ENCODE results near the gene IFT52.
A peak's percentile ranks its signal among the peaks of the same experiment; 100 is the strongest.
"Not testable (repeated sequence)": the region's sequence is repeated elsewhere in the genome, so short reads cannot be mapped to it uniquely, and the experiment has no call there.

IFT52 gene

DNA sequence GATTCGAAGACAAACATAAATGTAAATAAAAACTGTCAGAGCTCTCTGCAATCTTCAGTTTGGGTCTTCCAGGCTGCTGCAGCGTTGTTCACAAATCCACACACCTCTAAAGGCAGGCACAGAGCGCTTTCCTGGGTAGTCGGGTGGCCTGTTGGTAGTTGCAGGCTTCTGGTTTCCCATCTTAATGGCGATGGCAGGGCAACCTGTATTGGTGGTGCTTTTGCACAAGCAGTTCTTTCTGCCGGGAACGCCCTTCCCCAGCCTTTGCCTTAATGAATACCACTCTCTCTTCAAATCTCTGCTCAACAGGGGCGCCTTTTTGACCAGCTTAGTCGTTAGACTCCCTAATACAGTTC is 723 bp upstream of the IFT52 start:
- H3K9ac ChIP-seq, result peak overlapping the region; percentile 54; the same call in 1 of the 2 replicates
- TF ChIP-seq, protein P1, sequence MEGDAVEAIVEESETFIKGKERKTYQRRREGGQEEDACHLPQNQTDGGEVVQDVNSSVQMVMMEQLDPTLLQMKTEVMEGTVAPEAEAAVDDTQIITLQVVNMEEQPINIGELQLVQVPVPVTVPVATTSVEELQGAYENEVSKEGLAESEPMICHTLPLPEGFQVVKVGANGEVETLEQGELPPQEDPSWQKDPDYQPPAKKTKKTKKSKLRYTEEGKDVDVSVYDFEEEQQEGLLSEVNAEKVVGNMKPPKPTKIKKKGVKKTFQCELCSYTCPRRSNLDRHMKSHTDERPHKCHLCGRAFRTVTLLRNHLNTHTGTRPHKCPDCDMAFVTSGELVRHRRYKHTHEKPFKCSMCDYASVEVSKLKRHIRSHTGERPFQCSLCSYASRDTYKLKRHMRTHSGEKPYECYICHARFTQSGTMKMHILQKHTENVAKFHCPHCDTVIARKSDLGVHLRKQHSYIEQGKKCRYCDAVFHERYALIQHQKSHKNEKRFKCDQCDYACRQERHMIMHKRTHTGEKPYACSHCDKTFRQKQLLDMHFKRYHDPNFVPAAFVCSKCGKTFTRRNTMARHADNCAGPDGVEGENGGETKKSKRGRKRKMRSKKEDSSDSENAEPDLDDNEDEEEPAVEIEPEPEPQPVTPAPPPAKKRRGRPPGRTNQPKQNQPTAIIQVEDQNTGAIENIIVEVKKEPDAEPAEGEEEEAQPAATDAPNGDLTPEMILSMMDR (conservative IDR thresholded peaks at IDR 0.05; ENCODE audit: low read depth, low read length), result no peak
- peak overlapping the region; percentile 77 for H2AFZ ChIP-seq (ENCODE audit: low read depth)
- H3K27me3 ChIP-seq (ENCODE audit: insufficient read depth, low read depth), result no peaks in the 10 kb centered on the region
- peak overlapping the region; percentile 56 for H3K4me2 ChIP-seq
- H3K36me3 ChIP-seq (ENCODE audit: insufficient read depth), result no peaks in the 10 kb centered on the region
- H3K79me2 ChIP-seq (ENCODE audit: insufficient read depth, low read depth), result peaks cover 6% of the 10 kb centered on the region; the same call in 1 of the 2 replicates
- no peaks in the 10 kb centered on the region for H4K20me1 ChIP-seq (ENCODE audit: insufficient read depth)
- H3K27ac ChIP-seq, result peak overlapping the region; percentile 48; the same call in 1 of the 2 replicates
- H3K4me3 ChIP-seq (IDR thresholded peaks at IDR 0.05; ENCODE audit: insufficient read depth, low read depth, low read length), result peak overlapping the region; percentile 57
- H3K4me1 ChIP-seq (ENCODE audit: low read depth, poor library complexity, severe bottlenecking), result peaks cover 14% of the 10 kb centered on the region

DNA sequence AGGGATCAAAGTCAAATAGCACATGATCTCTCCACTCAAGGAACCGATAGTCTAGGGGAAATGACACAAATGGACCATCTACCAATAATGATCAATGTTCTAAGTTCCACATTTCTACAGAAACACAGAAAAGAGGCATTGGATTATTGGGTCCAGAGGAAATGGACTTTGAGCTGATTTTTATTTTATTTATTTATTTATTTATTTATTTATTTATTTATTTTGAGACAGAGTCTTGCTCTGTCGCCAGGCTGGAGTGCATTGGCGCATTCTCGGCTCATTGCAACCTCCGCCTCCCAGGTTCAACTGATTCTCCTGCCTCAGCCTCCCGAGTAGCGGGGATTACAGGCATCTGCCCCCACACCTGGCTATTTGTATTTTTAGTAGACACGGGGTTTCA is 11.2 kb downstream of the IFT52 start:
- H3K36me3 ChIP-seq (ENCODE audit: insufficient read depth), result not testable (repeated sequence)

DNA sequence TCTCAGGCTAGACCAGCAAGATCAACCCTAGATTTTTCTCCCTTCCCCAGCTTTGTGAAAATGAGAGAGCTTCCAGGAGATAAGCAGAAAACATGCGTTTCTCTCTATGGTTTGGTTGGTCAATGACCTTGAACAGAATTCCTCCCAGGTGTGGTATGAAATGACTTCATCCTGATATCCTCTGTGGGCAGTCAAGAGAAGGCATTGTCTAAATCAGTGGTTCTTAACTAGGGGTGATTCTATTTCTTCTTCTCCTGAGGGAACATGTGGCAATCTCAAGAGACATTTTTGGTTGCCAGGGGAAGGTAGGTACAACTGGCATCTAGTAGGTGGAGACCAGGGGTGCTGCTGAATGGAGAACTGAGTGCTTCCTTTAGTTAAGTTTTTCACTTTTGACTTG is 12.4 kb downstream of the IFT52 start:
- H2AFZ ChIP-seq (ENCODE audit: low read depth), result no peak overlapping the region
- no peaks in the 10 kb centered on the region for H3K27me3 ChIP-seq (ENCODE audit: insufficient read depth, low read depth)
- H3K27ac ChIP-seq, result no peak overlapping the region
- no peaks in the 10 kb centered on the region for H4K20me1 ChIP-seq (ENCODE audit: insufficient read depth)
- H3K4me3 ChIP-seq (IDR thresholded peaks at IDR 0.05; ENCODE audit: insufficient read depth, low read depth, low read length), result no peak overlapping the region
- H3K36me3 ChIP-seq (ENCODE audit: insufficient read depth), result no peaks in the 10 kb centered on the region
- TF ChIP-seq, protein P1 (conservative IDR thresholded peaks at IDR 0.05; ENCODE audit: low read depth, low read length), result no peak
- H3K4me1 ChIP-seq (ENCODE audit: low read depth, poor library complexity, severe bottlenecking), result no peaks in the 10 kb centered on the region
- no peak overlapping the region for H3K9ac ChIP-seq
- no peak overlapping the region for H3K4me2 ChIP-seq
- H3K79me2 ChIP-seq (ENCODE audit: insufficient read depth, low read depth), result no peaks in the 10 kb centered on the region

More for the DNA sequence above, 11.2 kb downstream of the IFT52 start:
- not testable (repeated sequence) for H3K4me3 ChIP-seq (IDR thresholded peaks at IDR 0.05; ENCODE audit: insufficient read depth, low read depth, low read length); H3K27ac ChIP-seq; H3K4me2 ChIP-seq; H4K20me1 ChIP-seq (ENCODE audit: insufficient read depth); H3K79me2 ChIP-seq (ENCODE audit: insufficient read depth, low read depth); H3K9ac ChIP-seq; H3K4me1 ChIP-seq (ENCODE audit: low read depth, poor library complexity, severe bottlenecking); H3K27me3 ChIP-seq (ENCODE audit: insufficient read depth, low read depth); H2AFZ ChIP-seq (ENCODE audit: low read depth)

DNA sequence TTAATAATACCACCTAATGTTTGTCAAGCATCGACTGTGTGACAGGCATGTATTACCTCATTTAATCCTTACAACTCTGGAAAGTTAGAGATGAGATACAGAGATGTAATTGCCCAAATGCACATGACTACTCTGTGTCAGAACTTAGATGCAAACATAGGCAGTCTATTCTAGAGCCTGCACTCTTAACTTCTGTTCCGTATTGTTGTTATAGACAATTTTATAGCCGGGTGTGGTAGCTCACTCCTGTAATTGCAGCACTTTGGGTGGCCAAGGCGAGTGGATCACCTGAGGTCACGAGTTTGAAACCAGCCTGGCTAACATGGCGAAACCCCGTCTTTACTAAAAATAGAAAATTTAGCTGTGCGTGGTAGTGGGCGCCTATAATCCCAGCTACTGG is 15.0 kb downstream of the IFT52 start:
- TF ChIP-seq, protein P1 (conservative IDR thresholded peaks at IDR 0.05; ENCODE audit: low read depth, low read length), result no peak
- no peak overlapping the region for H3K9ac ChIP-seq
- H2AFZ ChIP-seq (ENCODE audit: low read depth), result no peak overlapping the region
- H3K36me3 ChIP-seq (ENCODE audit: insufficient read depth), result no peaks in the 10 kb centered on the region
- H3K4me3 ChIP-seq (IDR thresholded peaks at IDR 0.05; ENCODE audit: insufficient read depth, low read depth, low read length), result no peak overlapping the region
- no peaks in the 10 kb centered on the region for H3K27me3 ChIP-seq (ENCODE audit: insufficient read depth, low read depth)
- no peak overlapping the region for H3K4me2 ChIP-seq
- H3K27ac ChIP-seq, result no peak overlapping the region
- H4K20me1 ChIP-seq (ENCODE audit: insufficient read depth), result no peaks in the 10 kb centered on the region
- no peaks in the 10 kb centered on the region for H3K79me2 ChIP-seq (ENCODE audit: insufficient read depth, low read depth)
- no peaks in the 10 kb centered on the region for H3K4me1 ChIP-seq (ENCODE audit: low read depth, poor library complexity, severe bottlenecking)

DNA sequence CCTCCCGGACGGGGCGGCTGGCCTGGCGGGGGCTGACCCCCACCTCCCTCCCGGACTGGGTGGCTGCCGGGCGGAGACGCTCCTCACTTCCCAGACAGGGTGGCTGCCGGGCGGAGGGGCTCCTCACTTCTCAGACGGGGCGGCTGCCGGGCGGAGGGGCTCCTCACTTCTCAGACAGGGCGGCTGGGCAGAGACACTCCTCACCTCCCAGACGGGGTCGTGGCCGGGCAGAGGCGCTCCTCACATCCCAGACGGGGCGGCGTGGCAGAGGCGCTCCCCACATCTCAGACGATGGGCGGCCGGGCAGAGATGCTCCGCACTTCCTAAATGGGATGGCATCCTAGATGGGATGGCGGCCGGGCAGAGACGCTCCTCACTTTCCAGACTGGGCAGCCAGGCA is 16.5 kb downstream of the IFT52 start:
- not testable (repeated sequence) for H3K27me3 ChIP-seq (ENCODE audit: insufficient read depth, low read depth); H3K9ac ChIP-seq; H2AFZ ChIP-seq (ENCODE audit: low read depth); H3K4me2 ChIP-seq; H3K27ac ChIP-seq; H3K4me1 ChIP-seq (ENCODE audit: low read depth, poor library complexity, severe bottlenecking); H3K36me3 ChIP-seq (ENCODE audit: insufficient read depth); H3K79me2 ChIP-seq (ENCODE audit: insufficient read depth, low read depth); H4K20me1 ChIP-seq (ENCODE audit: insufficient read depth); H3K4me3 ChIP-seq (IDR thresholded peaks at IDR 0.05; ENCODE audit: insufficient read depth, low read depth, low read length)
